Activated CD8-positive, alpha-beta memory T cell treated with anti-CD3 and anti-CD28 coated beads, Interleukin-2, amount 50 U/mL, for 48 hours (primary cell): ENCODE results near the gene SPTLC3.

Experiments
- DNase-seq: peaks from one replicate; pipeline ENCODE4 v3.0.0-alpha.2; 2020

SPTLC3 gene

DNA sequence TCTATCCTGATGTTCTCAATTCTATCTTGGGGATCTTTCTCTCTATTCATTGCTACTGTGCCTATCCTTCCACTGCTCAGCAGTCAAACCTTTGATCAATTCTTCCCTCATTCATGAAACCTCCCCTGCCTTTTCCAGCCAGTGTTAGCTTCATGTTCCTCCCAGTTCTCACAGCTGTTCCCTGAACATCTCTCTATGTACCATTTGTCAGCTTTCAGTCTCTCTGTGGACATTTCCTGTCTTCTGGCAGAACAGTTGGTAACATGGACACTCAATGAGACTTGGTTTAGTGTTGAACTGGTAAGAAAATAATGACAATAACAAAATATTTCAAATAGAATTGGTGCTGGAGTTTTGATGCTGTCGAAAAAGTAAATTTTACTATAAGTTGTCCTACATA, 26.2 kb downstream of the SPTLC3 start:
- DNase-seq, result no peak

DNA sequence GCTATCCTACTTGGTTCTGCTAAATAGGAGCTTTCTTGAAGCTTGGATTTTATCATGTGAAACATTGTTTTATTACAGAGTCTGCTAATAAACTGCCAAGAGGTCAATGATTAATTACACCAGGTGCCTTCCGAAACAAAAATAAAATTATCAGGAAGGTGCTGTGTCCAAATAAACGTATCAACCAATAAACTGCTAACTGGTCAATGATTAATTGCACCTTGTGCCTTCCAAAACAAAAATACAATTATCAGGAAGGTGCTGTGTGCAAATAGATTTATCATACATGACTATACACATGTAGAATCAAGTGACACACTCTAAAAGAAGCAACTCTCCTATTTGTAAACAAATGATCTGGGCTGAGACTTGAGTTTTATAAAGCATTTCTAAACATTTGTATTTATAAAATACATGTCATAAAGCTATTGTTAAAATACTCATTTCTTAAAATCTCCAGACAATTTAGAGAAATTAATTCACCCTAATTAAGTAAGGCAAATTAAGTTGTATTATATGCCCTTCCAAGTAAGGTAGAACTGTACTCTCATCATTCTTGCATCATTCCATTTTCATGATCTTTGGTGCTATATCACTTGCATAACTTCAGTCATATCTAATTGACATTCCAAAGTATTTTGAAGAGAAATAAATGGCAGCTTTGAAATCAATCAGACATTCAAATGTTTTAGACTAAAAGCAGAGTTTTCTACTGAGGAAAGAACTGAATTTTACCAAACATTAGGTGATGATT, 26.8 kb downstream of the SPTLC3 start:
- DNase-seq, result no peak

DNA sequence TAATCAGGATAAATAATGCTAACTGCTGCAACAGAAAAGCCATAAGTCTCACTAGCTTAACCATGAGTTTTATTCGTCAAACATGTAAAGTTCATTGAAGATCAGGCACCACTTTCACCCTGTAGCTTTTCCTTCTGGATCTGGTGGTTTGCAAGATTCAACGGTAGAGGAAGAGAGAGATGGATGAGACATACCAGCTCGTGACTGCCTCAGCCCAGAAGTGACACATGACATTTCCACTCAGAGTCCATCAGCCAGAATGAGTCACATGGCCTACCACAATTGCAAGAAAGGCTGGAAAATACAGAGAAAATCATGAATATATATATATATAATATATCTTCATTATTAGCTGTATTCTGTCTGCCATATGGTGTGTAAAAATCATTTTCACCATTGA, 29.0 kb downstream of the SPTLC3 start:
- DNase-seq, result no peak

DNA sequence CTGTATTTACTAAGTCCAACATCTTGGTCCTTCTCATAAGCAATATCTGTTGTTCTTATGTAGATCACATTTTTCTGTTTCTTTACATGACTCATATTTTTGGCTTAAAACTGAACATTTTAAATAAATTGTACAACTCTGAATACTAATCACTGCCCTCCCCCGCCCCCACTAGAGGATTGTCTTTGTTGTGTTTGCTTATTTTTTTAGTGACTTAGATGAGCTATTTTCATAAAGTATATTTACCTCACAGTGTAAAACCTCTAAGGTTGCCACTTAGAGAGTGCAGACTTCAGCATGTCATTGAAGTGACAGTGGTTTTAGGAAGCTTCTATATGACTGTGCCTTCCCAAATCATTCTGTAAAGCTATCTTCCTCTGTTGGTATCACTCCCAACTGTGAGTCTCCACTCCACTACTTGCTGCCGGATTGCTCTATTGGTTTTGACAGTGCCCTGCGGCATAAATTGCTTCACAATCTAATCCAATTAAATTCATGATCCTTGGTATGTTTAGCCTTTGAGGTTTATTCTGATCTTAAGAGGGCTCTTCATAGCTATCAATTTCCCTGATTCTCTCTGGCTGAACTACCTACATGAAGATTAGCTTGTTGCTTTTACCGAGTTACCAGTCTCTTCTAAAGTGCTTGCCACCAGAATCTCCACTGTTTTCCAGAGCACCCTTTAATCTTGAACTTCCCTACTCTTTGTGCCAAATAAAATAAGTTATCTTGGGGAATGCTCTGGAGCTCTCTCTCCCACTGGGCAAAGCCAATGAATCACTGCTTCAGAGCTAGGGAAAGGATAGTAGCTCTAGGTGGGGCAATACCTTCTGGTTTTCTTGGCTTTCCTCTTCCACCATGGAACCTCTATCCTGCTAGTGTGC, 33.0 kb downstream of the SPTLC3 start:
- DNase-seq, result no peak

DNA sequence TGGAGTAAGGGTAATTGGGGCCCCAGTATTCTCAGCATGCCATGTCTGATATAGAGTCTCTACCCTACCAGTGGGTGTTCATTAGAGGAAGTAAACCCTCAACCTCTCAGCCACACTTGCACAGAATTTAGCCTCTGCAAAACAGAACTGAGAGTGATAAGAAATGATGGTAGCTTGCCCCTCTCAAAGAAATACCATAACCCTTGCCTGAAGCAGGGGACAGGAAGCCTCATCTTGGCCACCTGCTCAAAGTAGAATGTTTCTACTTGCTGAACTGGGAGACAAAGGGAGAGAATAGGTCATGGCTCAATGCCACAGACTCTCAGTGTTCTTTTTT, 33.7 kb downstream of the SPTLC3 start:
- DNase-seq, result no peak

DNA sequence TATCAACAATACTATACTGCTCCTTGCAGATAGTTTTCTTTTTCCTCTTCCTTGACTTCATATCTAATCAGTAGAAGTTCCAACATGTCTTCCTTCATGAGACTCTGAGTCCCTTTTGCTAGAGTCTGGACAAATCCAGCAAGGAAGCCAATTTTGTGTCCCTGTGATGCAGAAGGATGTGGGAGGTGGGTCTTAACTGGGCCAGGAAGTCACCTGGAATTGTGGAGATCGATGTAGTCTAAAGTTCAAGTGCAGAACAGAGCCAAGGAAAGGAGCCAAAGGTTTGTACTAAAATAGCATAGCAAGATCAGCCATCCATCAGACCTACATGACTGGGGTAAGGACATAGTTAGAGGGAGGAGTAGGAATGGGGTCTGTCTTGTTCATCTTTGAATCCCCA, 37.6 kb downstream of the SPTLC3 start:
- no peak for DNase-seq

DNA sequence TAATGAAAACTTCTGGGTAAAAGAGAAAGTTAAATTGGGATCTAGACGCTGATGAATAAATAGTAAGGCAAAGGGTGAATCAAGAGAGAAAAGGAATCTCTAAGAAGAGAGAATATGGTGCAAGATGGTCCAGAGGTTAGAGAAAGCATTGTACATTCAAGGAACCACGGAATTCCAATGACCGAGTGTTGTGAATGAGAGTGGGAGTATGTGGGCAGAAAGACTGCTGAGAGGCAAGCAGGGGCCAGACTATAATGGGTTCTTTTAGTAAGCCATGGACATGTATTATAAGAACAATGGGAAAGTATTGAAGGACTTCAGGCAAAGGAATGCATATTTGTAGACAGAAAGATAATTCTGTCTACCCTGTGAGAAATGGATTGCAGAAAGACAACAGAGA, 45.2 kb downstream of the SPTLC3 start:
- no peak for DNase-seq

DNA sequence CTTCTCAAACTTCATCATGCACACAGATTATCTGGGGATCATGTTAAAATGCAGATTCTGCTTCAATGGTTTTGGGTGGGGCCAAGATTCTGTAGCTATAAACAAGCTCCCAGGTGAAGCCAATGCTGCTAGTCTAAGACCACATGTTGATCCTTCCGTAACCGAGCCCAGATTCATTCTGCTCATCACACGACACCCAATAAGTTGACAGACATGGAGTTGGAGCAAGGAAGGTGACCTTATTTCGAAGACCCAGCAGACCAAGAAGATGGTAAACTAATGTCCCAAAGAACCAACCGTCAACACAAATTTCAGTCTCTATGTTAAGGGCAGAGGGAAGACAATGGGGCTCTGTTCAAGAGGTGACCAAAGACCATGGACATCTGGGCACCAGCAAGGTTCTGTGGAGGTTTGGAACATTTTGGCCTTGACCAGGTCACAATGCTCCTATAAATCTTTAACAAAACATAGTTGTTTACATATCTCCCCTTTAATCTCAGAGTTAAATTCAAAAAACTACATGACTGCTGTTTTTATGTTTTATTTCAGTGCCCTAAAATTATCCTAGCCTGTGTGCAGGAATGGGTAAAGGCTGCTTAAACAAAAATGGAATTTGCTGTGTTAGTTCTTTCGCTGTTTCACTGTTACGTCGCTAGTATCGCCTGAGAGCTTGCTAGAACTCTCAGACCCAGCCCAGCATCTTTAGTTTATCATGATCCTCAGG, 50.1 kb downstream of the SPTLC3 start:
- no peak for DNase-seq

DNA sequence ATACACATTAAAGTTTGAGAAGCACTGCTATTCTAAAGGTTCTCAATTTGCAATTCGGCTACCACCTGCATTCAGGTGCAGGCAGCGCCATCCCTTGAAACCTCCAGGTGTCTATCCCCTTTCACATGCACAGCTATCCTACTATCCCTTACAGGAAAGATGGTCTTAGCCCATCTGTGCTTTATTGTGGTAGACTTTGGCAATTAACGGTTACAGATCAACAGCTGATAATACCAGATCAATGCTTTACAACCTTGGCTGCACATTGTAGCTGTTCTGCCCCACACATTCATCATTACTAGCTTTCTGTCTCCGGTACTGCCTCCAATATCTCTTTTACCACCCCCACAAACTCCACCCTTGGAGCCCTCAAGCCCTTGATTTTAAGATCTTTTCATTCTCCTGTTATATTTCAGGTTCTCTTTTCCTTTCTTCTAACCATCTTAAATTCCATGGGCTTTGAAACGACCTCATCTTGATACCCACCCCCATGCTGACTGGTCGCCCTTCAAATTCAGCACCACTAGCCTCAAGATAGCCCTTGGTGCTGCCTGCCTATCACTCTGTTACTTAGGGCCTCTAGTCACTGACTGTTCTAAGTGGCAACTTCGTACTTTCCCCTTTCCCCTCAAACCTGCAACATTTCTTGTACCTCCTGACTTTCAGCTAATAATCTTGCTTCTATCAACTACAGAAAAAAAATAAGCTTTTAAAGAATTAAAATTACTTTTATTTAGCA, 50.8 kb downstream of the SPTLC3 start:
- DNase-seq, result no peak

DNA sequence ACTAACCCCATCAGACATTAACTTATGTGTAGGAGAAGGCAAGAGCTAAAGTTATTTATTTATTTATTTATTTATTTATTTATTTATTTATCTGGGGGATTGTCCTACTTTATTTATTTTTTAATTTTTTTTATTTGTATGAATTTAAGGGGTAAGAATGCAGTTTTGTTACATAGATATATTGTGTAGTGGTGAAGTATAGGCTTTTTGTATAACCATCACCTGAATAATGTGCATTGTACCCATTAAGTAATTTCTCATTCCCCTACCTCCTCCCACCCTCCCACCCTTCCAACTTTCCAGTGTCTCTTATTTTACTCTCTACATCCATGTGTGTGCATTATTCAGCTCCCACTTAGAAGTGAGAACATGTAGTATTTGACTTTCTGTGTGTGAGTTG, 51.6 kb downstream of the SPTLC3 start:
- no peak for DNase-seq

DNA sequence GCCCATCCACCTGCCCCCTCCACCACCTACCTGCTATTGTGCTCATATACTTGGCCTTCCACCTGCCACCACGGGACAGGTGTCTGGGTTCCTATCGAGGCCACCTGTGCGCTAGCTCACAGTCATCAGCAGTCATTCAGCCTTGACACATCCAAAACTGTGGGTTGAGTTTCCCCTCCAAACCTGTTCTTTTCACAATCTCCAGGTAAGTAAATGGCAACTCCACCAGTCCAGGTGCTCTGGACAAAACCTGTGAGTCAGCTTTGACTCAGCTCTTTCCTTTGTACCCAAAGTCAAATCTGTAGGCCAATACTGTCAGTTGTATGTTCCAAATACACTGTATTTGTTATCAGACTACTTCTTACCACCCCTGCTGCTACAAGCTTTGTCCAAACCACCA, 52.6 kb downstream of the SPTLC3 start:
- DNase-seq, result no peak

DNA sequence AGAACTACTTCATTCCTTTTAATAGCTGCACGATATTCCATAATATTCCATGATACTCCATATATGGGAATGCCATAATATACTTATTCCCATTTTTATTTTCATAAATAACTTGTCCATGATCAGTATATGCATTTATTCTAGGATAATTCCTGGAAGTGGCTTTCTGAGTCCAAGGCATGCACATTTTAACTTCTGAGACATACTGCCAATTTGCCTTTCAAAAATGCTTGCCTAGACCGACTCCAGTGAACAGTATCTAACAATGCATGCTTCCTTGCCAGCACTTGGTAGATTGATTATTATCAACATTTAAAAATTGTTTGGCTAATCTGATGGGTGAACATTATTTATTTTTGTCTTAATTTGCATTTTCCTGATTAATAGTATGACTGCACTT, 54.0 kb downstream of the SPTLC3 start:
- DNase-seq, result no peak

DNA sequence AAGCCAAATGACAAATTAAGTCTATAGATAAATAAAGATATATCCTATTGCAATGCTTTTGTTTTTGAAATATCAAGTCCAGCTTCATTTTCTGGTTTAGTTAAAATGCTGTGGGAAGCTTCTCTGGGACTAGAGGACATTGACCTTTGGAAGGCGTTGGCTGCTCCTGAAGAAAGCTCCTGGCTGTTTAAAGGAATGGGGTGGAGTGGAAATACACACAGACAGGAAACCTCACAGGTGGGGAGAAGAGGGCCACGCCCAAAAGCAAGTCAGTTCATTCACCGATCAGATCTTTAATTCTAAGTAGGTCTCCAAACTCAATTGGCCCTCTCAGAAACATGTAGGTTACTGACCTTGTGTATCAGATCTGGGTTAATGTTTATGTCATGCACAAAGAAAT, 59.6 kb downstream of the SPTLC3 start:
- DNase-seq, result no peak

DNA sequence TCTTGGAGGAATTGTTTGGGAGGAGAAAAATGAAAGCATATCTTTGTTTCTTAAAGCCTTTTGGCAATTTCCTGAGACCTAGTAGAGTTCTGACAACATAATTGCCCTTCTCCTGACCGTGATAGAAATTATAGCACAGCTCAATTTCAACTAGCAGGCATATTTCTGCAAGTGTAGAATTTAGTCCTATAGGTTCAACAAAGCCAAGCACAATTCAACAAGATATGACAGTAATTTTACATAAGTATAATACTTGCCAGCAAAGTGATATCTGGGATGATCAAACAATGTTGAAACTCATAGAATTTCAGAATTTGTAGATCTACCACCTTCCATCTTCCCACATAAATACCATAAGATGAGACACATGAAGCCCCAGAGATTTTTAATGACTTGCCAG, 73.1 kb downstream of the SPTLC3 start:
- DNase-seq, result no peak

DNA sequence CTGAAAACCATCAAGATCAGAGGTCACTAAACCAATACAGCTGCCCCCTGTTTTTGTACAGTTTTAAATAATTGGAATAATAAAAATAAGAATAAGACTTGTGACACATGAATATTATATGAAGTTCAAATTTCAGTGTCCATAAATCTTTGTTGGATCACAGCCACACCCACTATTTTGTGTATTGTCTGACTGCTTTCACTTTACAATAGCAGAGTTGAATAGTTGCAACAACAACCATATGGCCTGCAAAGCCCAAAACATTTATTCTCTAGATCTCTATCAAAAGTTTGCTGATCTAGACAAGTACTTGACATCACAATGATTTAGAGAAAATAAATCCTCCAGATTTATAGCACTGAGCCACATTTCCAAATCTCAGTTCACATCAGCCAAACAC, 73.6 kb downstream of the SPTLC3 start:
- DNase-seq, result no peak

DNA sequence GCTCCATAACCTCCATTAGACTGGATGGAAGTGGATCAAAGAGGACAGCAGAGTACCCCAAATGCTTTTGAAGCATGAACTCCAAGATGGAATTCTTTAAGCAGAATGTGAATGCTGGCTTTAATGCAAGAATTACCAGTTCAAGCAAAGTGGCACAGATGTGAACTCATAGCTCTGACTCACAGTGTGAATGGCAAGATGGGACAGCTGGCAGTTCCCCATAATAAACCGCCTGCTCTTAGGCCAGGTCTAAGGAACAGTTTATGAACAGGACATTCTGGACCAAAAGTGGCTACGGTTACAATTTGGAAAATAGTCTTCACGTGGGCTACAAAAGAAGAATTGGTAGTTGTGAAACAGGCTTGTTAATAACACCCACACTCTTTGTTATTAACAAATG, 76.5 kb downstream of the SPTLC3 start:
- no peak for DNase-seq

DNA sequence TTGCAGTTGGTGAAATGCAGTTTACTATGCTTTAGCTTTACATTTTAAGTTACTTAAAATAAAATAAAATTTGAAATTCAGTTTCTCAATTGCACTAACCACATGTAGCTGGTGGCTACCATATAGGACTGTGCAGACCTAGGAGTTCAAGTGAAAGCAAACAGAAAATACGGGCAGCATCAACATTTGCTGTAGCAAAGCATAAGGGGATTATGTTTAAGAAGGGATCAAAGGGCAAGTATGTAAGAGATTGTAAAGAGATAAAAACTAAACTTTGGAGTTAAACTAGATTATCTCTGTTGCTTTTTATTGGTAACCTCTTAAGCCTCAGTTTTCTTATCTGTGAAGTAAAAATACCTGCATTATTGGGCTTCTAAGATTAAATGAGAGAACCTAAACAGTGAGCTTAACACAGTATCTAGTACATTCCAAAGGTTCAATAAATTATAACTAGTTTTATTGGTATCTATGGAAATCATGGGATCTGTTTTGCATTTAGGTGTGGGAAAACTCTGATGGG, 81.2 kb downstream of the SPTLC3 start:
- DNase-seq, result no peak

DNA sequence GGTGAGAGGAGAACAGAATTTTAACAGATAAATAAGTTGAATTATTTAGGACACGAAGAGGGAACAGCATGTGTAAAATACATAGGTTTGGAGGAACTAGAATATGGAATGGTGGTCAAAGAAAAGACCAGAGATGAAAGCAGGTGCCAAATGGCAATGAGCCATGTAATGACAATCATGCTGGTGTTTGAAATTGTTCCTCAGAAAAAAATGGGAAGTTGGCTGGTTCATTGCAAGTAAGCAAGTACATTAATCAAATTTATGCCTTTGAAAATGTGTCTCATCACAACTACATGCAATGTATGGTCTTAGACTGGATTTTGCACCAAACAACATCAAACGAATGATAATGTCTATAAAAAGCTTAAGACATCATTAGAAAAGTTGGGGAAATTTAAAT, 83.3 kb downstream of the SPTLC3 start:
- DNase-seq, result no peak

DNA sequence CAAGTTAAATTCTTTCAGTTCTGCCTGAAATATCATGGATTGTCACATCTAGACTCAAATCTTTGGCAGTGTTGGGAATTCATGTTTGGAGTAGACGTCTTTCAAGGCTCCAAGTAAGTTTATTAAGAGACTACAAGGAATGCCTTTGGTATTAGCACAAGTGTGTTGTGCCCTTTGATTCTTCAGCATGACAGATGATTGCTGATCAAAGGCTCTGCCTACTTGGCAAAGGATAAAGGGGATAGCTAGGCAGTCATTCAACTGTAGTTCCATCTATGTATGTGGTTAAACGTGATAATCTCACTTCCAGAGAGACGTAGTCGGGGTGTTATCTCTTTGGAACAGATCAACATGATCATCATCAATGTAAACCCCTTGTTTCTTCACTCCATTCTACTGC, 86.2 kb downstream of the SPTLC3 start:
- DNase-seq, result no peak

DNA sequence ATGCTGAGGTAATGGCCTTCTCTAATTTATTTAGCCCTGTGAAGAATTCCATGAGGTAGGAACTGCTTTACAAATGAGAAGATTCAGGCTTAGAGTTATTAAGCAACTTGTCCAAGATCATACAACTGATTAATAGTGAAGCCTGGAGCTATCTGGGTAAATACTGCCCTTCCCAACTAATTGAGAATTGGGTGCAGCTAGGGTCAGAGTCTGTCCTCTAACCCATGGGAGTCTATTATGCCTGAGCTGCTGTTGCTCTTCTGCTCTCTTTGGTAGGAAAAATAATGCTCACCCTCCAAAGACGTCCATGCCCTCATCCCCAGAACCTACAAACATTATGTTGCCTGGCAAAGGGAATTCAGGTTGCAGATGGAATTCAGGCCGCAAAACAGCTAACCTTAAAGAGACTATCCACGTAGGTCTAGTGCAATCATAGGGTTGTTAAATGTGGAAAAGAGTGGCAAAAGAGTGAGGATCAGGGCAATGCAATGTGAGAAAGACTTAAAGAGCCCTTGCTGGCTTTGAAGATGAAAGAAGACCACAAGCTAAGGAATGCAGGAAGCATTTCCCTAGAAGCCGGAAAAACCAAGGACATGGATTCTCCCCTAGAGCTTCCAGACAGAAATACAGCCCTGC, 90.1 kb downstream of the SPTLC3 start:
- DNase-seq, result no peak

DNA sequence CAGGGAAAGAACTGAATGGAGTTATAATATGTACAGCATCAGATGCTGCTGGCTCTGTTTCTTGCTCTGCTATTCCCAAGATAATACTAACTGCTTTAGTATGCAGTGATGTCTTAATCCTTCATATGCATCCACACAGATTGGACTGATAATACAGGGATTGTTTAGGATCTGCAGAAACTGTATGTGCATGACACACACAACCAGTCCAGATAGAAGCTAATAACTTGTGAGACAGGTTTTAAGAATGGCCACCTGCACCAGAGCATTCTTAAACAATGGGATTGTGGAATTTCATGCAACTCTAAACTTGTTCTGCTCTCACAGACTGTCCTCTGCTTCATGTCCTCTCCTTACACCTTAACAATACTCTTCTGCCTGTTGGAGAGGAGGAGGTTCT, 90.9 kb downstream of the SPTLC3 start:
- no peak for DNase-seq

DNA sequence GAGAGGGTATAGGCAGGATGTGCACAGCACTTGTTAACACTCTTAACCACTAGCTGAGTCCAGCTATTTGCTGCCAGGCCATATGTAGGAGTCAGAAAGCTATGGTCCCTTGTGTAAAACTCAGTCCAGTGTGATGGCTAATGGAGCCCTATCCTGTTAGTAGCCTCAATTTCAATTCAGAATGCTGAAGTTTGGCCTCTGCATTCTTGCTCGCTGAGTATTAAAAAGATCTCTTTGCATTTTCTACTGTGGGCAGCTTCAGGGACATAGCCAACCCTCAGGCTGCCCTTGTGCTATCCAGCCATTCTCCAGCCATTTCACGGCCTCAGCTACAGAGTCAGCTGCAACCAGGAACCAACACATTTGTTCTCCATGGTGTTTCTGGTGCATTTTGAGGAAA, 92.5 kb downstream of the SPTLC3 start:
- no peak for DNase-seq

DNA sequence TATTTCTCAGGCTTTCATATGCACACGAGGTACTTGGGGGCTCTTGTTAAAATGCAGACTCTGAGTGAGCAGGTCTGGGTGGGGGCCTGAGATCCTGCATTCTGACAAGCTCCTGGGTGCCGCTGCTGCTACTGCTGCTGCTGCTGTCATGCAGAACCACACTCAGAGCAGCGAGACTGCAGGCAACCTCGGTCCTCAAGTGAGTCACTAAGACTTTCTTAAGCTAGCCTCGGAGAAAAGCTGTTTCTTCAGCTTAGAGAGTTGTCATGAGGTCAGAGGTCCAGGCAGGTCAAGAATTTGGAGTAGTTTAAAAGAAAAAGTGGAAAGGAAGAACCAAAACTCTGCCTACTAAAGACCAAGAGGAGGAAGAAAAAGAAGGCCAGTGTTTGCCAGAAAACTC, 92.9 kb downstream of the SPTLC3 start:
- DNase-seq, result no peak
